Stomach (tissue), 9 donors: Measurements from ENCODE around the gene ERBB4. TPM values are rescaled to one million over a fixed set of nuclear protein-coding genes. Genes with fewer than 3 reads are reported as not detected.

Source experiments
- DNase-seq, 2 donors: peaks; one replicate each; pipeline versions ENCODE4 v3.0.0 to v3.0.0-alpha.2; 2013 to 2019
- H3K27ac ChIP-seq, 5 donors: fragments of 200-600 bp in 4 of 5; sonication (generic) in 4 of 5; one replicate each; pipeline ENCODE4 v1.5.1; 2013 to 2019; ENCODE audit warnings: mild to moderate bottlenecking in 1 of 5, moderate library complexity in 1 of 5
- H3K27me3 ChIP-seq, 3 donors: fragments of 200-600 bp; sonication (generic); one replicate each; pipeline ENCODE4 v1.5.1; 2017 to 2019; ENCODE audit warnings: mixed run types in 1 of 3
- H3K36me3 ChIP-seq, 4 donors: fragments of 200-600 bp; sonication (generic); 1 replicate in 3 of 4; 2 replicates in 1 of 4; pipeline ENCODE4 v1.5.1; 2016 to 2019
- H3K4me1 ChIP-seq, 4 donors: fragments of 200-600 bp; sonication (generic); one replicate each; pipeline ENCODE4 v1.5.1; 2016 to 2019
- H3K4me3 ChIP-seq, 4 donors: fragments of 200-600 bp; sonication (generic) in 3 of 4; one replicate each; pipeline ENCODE4 v1.5.1; 2016 to 2019; ENCODE audit warnings: mild to moderate bottlenecking in 1 of 4
- H3K9me3 ChIP-seq, 4 donors: fragments of 200-600 bp; sonication (generic); one replicate each; pipeline ENCODE4 v1.5.1; 2016 to 2019
- EP300 ChIP-seq: sonication (generic); formaldehyde crosslinking; IDR thresholded peaks from one replicate; pipeline ENCODE4 v1.6.1; 2017; ENCODE audit warnings: antibody characterized with exemption
- POLR2A ChIP-seq, 4 donors: fragments of 450-650 bp; IDR thresholded peaks; one replicate each; pipeline ENCODE4 v1.6.1; 2016; ENCODE audit warnings: antibody characterized with exemption in 4 of 4, control low read depth in 2 of 4, mild to moderate bottlenecking in 1 of 4, moderate library complexity in 1 of 4
- POLR2AphosphoS5 ChIP-seq, 3 donors: sonication (generic); formaldehyde crosslinking; IDR thresholded peaks; one replicate each; pipeline ENCODE4 v1.6.1; 2016; ENCODE audit warnings: antibody characterized with exemption in 3 of 3
- WGBS, 5 donors: extraction: QIAGEN DNeasy Blood & Tissue Kit in 3 of 5; methylation state at CpG; one replicate each; pipeline versions ENCODE4 v1.1.5 to v1.1.7; 2013 to 2018; 5-methylcytosine and 5-hydroxymethylcytosine counted together
- intact Hi-C: fragments of 100-400 bp; cut with DNase I; formaldehyde crosslinking; loops from one replicate; pipeline ENCODE4 v1.15.1; 2023; ENCODE audit warnings: low total_unique reads
- polyA plus RNA-seq, 3 donors: library from polyadenylated mRNA; stranded (reverse); fragments of 200-250 nt; gene quantifications; one replicate each; pipeline ENCODE4 v1.2.3, GENCODE V29; 2013
- total RNA-seq, 5 donors: library from RNA; depleted of rRNA; stranded (reverse); fragments of >200 nt; gene quantifications; one replicate each; pipeline versions ENCODE4 v1.1.0 to v1.2.3, GENCODE V29; 2014 to 2016
- TF ChIP-seq, protein P1 (sequence below), 7 experiments: fragments of 450-650 bp in 4 of 7; fragments of 200-600 bp in 3 of 7; sonication (generic) in 3 of 7; IDR thresholded peaks; one replicate each; pipeline ENCODE4 v1.5.1; 2016 to 2019; ENCODE audit warnings: antibody characterized with exemption in 7 of 7, control low read depth in 2 of 7, mild to moderate bottlenecking in 1 of 7
- donor health status: healthy with polysubstance abuse.
- donor health status: Bipolar disorder and iron deficiency.
- donor health status: healthy.

ERBB4 gene
- total and polyA plus RNA-seq, 8 donors, result 0.12 to 2.5 (median 0.45) TPM; not detected in 1

DNA sequence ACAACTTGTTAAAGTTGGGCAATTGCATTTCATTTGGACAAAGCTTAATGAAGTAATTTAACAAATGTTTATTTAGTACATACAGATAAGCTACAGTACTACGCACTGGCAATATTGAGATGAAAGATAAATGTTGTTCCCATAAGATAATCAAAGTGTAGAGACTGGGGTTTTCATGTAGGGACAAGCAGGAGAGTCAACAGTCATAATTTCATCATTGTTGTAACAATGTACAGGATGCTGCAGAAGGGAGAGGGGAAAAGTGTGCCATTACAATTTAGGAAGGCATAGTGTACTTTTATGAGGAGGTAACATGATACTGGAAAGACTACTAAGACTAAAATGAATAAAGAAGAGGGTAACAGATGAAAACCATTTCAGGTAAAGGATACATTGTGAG, 441.6 kb downstream of the ERBB4 start:
- Histone ChIP-seq H3K9me3 (no peaks in the 10 kb centered on the region), H3K27ac (no peak overlapping the region), H3K36me3 (no peaks in the 10 kb centered on the region), H3K4me1 (no peaks in the 10 kb centered on the region), H3K27me3 (no peaks in the 10 kb centered on the region), H3K4me3 (no peak overlapping the region)
- WGBS, 5 donors, result 19 to 64% (median 38%) methylated on average over 1 of the region's 1 CpG
- no peak for TF ChIP-seq EP300
- TF ChIP-seq, protein P1, sequence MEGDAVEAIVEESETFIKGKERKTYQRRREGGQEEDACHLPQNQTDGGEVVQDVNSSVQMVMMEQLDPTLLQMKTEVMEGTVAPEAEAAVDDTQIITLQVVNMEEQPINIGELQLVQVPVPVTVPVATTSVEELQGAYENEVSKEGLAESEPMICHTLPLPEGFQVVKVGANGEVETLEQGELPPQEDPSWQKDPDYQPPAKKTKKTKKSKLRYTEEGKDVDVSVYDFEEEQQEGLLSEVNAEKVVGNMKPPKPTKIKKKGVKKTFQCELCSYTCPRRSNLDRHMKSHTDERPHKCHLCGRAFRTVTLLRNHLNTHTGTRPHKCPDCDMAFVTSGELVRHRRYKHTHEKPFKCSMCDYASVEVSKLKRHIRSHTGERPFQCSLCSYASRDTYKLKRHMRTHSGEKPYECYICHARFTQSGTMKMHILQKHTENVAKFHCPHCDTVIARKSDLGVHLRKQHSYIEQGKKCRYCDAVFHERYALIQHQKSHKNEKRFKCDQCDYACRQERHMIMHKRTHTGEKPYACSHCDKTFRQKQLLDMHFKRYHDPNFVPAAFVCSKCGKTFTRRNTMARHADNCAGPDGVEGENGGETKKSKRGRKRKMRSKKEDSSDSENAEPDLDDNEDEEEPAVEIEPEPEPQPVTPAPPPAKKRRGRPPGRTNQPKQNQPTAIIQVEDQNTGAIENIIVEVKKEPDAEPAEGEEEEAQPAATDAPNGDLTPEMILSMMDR (IDR thresholded peaks at IDR 0.05), result no peak
- intact Hi-C loops, result no loop called here
- no peak for DNase-seq

- no peaks in the 10 kb centered on the region for H3K4me1 ChIP-seq
- no peak overlapping the region for H3K4me3 ChIP-seq
- TF ChIP-seq EP300 (no peak), POLR2A (IDR thresholded peaks at IDR 0.05) (no peak), POLR2AphosphoS5 (IDR thresholded peaks at IDR 0.05) (no peak)
- TF ChIP-seq, protein P1 (IDR thresholded peaks at IDR 0.05), result no peak
- peak in 1 of 2 donors; percentile 2 for DNase-seq
- H3K27ac ChIP-seq, result no peak overlapping the region
- intact Hi-C loops, result no loop called here
- WGBS, 5 donors, result 11 to 36% (median 22%) methylated on average over 1 of the region's 1 CpG
- no peaks in the 10 kb centered on the region for H3K36me3 ChIP-seq
- H3K9me3 ChIP-seq, result no peaks in the 10 kb centered on the region
- no peaks in the 10 kb centered on the region for H3K27me3 ChIP-seq
These were observed 448.7 kb downstream of the ERBB4 start for GRCh38 chr2:212089873-212090272.

DNA sequence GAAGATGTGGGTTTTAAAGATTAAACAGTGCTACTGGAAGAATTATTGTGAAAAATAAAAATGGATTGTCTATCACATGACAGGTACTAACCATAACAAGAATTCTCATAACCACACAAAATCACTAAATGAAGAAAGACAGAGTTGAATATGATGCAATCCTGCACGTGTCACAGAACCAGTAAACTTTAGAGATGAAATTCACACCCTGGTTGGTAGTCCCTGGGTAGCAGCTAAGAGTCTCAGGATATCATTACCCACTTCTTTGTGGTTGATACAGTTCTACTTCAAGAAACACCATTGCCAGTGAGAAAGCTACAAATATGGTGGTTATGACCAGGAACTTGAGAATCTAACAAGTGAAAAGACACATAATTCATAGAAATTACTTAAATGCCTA, 450.2 kb downstream of the ERBB4 start:
- Histone ChIP-seq H3K4me1 (no peaks in the 10 kb centered on the region), H3K36me3 (no peaks in the 10 kb centered on the region), H3K27ac (no peak overlapping the region), H3K4me3 (no peak overlapping the region), H3K9me3 (no peaks in the 10 kb centered on the region), H3K27me3 (no peaks in the 10 kb centered on the region)
- intact Hi-C loops, result no loop called here
- WGBS, 5 donors, result 55 to 80% (median 70%) methylated on average over 1 of the region's 1 CpG
- TF ChIP-seq EP300 (no peak), POLR2AphosphoS5 (IDR thresholded peaks at IDR 0.05) (no peak), POLR2A (IDR thresholded peaks at IDR 0.05) (no peak)
- TF ChIP-seq, protein P1 (IDR thresholded peaks at IDR 0.05), result no peak
- no peak for DNase-seq

DNA sequence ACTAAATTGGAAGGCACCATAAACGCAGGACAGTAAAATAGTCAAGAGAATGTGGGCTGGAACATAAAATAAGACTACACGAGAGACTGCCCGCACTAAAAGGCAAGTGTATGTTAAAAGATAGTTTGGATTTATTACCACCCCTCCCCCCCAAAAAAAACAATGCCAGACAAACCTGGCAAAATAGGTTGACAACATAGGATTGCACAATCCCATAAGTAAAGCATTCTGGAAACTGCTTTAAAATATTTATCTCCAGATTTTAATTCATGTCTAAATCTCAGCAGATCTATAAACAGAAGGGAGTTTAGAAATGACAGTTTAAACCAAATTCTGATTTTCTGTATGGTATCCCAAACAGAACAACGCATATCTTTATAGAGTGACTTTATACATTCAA, 455.1 kb downstream of the ERBB4 start:
- H3K9me3 ChIP-seq, result no peaks in the 10 kb centered on the region
- H3K36me3 ChIP-seq, result no peaks in the 10 kb centered on the region
- no peaks in the 10 kb centered on the region for H3K4me1 ChIP-seq
- 86 to 94% (median 88%) methylated on average over 4 of the region's 4 CpGs for WGBS, 5 donors
- no peaks in the 10 kb centered on the region for H3K27me3 ChIP-seq
- no peak overlapping the region for H3K4me3 ChIP-seq
- intact Hi-C loops, result no loop called here
- DNase-seq, result no peak
- no peak overlapping the region for H3K27ac ChIP-seq
- no peak for TF ChIP-seq POLR2A (IDR thresholded peaks at IDR 0.05)
- no peak for TF ChIP-seq EP300
- TF ChIP-seq, protein P1 (IDR thresholded peaks at IDR 0.05), result no peak
- TF ChIP-seq POLR2AphosphoS5 (IDR thresholded peaks at IDR 0.05), result no peak
